PFSK-1 (cell line): Measurements from ENCODE around the gene CNOT11.

Source experiments
- FOXP2 ChIP-seq: optimal IDR thresholded peaks from 2 replicates; pipeline ENCODE3; 2011; ENCODE audit warnings: borderline replicate concordance, control low read depth, inconsistent platforms; ENCODE audit not compliant: insufficient read depth; ENCODE audit errors: extremely low read length, extremely low read depth
- POLR2AphosphoS5 ChIP-seq: IDR thresholded peaks from 2 replicates; pipeline ENCODE4 v1.6.1; 2012; ENCODE audit warnings: low read depth, mild to moderate bottlenecking, control low read depth, low read length, moderate library complexity
- SIN3A ChIP-seq: IDR thresholded peaks from 2 replicates; pipeline ENCODE4 v1.6.1; 2012; ENCODE audit warnings: mild to moderate bottlenecking, low read length, moderate library complexity, borderline replicate concordance; ENCODE audit not compliant: insufficient read depth
- TAF1 ChIP-seq: IDR thresholded peaks from 2 replicates; pipeline ENCODE4 v1.6.1; 2012; ENCODE audit warnings: low read length, control low read depth, borderline replicate concordance; ENCODE audit not compliant: insufficient read depth
- TF ChIP-seq, protein P1 (sequence below), 2 experiments: IDR thresholded peaks; 2 replicates each; pipeline versions ENCODE4 v1.6.1 to v1.8.0; 2011 to 2012; ENCODE audit warnings: low read depth in 2 of 2, low read length in 2 of 2, control low read depth in 1 of 2, inconsistent platforms in 1 of 2, mild to moderate bottlenecking in 1 of 2, moderate library complexity in 1 of 2; ENCODE audit not compliant: insufficient read depth in 1 of 2

CNOT11 gene

GRCh38 chr2:101232770-101233169 is 19.9 kb upstream of the CNOT11 start:
- no peak for TF ChIP-seq SIN3A
- no peak for TF ChIP-seq FOXP2
- TF ChIP-seq POLR2AphosphoS5: no peak
- TF ChIP-seq, protein P1, sequence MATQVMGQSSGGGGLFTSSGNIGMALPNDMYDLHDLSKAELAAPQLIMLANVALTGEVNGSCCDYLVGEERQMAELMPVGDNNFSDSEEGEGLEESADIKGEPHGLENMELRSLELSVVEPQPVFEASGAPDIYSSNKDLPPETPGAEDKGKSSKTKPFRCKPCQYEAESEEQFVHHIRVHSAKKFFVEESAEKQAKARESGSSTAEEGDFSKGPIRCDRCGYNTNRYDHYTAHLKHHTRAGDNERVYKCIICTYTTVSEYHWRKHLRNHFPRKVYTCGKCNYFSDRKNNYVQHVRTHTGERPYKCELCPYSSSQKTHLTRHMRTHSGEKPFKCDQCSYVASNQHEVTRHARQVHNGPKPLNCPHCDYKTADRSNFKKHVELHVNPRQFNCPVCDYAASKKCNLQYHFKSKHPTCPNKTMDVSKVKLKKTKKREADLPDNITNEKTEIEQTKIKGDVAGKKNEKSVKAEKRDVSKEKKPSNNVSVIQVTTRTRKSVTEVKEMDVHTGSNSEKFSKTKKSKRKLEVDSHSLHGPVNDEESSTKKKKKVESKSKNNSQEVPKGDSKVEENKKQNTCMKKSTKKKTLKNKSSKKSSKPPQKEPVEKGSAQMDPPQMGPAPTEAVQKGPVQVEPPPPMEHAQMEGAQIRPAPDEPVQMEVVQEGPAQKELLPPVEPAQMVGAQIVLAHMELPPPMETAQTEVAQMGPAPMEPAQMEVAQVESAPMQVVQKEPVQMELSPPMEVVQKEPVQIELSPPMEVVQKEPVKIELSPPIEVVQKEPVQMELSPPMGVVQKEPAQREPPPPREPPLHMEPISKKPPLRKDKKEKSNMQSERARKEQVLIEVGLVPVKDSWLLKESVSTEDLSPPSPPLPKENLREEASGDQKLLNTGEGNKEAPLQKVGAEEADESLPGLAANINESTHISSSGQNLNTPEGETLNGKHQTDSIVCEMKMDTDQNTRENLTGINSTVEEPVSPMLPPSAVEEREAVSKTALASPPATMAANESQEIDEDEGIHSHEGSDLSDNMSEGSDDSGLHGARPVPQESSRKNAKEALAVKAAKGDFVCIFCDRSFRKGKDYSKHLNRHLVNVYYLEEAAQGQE (IDR thresholded peaks at IDR 0.05; ENCODE audit: insufficient read depth in 1 of 2, low read depth in 2 of 2, low read length in 2 of 2): no peak
- no peak for TF ChIP-seq TAF1

GRCh38 chr2:101234169-101234938 is 18.3 kb upstream of the CNOT11 start:
- no peak for TF ChIP-seq TAF1
- no peak for TF ChIP-seq POLR2AphosphoS5
- TF ChIP-seq SIN3A: no peak
- no peak for TF ChIP-seq FOXP2
- TF ChIP-seq, protein P1 (IDR thresholded peaks at IDR 0.05; ENCODE audit: insufficient read depth in 1 of 2, low read depth in 2 of 2, low read length in 2 of 2): no peak

DNA sequence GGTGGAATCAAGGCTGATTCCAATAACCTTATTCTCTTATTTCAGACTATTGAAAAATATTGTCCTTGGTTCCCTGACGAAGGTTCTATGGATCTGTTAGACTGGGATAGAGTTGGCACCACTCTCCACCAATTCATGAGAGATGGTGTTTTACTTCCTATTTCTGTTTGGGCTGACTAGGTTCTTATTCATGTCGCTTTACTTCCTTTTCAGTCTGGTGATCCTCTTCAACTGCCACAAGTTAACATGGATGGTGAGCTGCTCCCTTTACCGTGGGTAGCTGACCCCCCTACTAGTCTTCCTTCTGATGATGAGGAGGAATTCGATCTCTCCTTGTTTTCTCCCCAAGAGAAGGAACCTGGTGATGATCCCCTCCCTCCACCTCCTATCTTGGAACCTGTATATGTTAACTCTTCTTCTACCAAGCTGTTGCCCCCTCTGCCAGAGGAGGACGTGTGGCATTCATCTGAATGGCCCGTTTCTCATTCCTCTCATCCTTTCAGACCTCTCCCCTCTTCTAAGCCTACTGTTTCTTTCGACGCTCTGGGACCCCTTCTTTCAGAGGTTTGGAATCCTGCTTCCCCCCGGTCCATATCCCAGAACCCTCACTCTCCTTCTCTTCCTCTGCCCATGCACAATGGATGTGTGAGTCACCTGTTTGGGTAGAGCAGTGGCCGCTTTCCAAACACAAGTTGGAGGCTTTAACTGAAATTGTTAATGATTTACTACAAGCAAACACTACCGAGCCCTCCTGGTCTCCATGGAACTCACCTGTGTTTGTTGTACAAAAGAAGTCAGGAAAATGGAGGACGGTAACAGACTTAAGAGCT is 13.5 kb upstream of the CNOT11 start:
- no peak for TF ChIP-seq FOXP2
- no peak for TF ChIP-seq POLR2AphosphoS5
- TF ChIP-seq, protein P1 (IDR thresholded peaks at IDR 0.05; ENCODE audit: insufficient read depth in 1 of 2, low read depth in 2 of 2, low read length in 2 of 2): no peak
- no peak for TF ChIP-seq TAF1
- no peak for TF ChIP-seq SIN3A

DNA sequence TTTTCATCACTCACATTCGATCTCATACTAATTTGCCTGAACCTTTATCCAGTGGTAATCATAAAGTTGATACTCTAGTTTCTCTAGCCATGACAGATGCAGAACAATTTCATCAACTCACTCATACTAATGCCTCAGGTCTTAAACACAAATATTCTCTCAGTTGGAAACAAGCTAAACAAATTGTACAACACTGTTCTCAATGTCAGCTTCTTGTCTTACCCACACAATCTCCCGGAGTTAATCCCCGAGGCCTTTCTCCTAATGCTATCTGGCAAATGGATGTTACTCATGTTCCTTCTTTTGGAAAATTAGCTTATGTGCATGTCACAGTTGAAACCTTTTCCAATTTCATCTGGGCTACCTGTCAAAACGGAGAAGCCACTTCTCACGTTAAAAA is 11.5 kb upstream of the CNOT11 start:
- TF ChIP-seq POLR2AphosphoS5 (no peak), FOXP2 (no peak), SIN3A (no peak), TAF1 (no peak)
- TF ChIP-seq, protein P1 (IDR thresholded peaks at IDR 0.05; ENCODE audit: insufficient read depth in 1 of 2, low read depth in 2 of 2, low read length in 2 of 2): no peak

DNA sequence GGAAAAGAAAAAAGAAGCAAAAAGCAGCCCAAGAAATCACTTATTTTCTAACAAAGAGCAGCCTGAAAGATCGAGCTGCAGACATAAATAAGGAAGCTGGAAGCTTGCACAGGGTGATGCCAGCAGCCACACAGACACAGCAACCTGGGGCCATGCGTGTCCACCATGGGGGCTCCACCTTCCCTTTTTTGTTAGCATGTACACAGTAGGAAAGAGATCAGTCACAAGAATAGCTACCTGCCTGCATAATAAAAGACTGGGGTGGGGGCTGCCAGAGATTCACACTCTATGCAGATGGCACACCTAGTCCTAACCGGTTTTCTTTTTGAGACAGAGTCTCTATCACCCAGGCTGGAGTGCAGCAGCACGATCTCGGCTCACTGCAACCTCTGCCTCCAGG is 2.9 kb upstream of the CNOT11 start:
- TF ChIP-seq TAF1 (no peak), POLR2AphosphoS5 (no peak), FOXP2 (no peak), SIN3A (no peak)
- TF ChIP-seq, protein P1 (IDR thresholded peaks at IDR 0.05; ENCODE audit: insufficient read depth in 1 of 2, low read depth in 2 of 2, low read length in 2 of 2): no peak
